NOMO-1 (cell line): Measurements from ENCODE around the gene SLC6A3.

Experiments used
- DNase-seq, 2 experiments: peaks; one replicate each; lab custom pipeline; 2025; ENCODE audit not compliant: unreplicated experiment in 2 of 2; lab: John Stamatoyannopoulos, UW

Gene SLC6A3

DNA sequence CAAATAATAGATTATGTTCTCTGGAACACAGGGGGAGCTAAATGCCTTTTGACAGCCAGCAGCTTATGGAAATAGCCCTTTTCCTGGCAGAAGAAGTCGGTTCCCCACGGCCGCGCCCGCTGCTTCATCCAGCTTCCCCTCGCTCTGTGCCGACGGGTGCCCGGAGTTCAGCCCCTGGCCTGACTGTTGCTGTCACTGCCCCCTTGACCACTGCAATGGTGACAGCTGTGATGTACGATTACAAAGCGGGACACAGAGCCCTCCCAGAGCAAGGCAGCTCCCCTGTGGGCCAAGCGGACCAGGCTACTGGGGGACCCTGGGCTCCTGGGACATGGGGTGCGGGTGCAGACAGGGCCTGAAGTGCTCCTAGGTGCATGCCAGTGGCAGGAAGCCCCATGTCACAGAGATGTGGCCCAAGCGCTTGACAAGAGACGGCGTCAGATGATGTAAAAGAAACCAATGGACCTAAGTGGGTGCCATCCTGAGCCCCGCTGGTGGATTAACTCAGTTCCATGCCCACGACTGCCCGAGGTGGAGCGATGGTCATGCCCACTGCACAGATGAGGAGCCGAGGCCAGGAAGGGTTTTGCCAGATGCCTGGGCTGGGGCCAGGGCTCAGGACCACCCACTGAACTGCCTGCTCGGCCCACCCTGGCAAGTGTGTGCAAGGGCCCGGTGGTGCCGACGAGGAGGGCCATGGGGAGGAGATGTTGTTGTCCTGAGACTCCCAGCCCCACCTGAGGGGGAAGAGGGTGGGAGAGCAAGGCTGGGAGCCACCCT, 87.1 kb downstream of the SLC6A3 start:
- DNase-seq = no peak

DNA sequence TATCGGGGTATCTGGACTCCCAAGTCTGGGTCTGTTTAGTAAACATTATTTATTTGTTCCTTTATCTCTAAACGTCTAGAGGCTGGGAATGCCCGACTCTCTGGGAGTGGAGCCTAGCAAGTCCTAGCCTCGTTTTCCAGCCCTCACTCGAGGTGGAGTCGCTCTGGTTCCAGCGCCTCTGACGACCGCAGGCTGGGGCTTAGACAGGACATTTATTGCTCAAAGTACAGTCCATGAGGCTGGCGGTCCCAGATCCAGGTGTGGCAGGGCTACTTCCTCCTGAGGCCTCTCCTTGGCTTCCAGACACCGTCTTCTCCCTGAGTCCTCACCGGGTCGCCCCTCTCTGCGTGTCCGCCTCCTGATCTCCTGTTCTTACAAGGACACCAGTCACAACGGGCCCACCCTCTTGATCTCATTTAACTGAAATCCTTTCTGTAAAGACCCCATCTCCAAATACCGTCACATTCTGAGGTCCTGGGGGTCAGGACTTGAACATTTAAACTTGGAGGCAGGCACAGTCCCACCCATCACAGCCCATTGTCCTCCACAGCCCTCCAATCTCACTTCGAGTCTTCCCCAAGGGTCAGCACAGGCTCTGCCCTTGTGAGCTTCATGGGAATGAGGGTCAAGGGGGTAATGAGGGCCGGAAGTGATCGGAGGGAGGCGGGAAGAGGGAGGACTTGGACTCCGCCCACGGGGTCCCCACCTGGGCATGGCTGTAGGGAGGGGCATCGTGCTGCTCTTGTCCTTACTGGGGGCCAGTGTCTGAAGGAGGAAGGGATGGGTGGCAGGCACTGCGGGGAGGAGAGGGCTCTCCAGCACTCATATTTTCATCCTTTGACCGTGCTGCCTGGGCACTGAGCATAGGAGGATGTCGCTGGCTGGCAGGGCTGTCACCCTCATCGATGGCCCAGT, 88.1 kb downstream of the SLC6A3 start:
- DNase-seq = no peak

DNA sequence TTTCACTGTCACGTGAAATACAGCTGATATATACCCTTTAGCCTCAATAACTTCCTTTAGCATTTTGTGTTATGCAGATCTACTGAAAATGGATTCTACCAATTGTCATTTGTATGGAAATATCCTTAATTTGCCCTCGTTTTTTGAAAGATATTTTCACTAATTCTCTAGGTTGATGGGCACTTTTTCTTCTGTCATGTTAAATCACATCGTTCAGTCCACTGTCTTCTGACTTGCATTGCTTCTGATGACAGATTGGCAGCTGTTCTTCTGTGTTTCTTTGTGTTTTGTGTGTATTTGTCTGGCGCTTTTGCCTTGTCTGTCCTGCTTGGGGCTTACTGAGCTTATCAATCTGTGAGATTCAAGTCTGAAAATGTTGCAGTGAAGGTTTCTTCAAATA, 90.7 kb downstream of the SLC6A3 start:
- DNase-seq = no peak

GRCh38 chr5:1352231-1353219, 92.7 kb downstream of the SLC6A3 start:
- DNase-seq = no peak

GRCh38 chr5:1351156-1351555, 94.1 kb downstream of the SLC6A3 start:
- DNase-seq = no peak

- DNase-seq = no peak
Observed at GRCh38 chr5:1349246-1349645, 96.0 kb downstream of the SLC6A3 start.

DNA sequence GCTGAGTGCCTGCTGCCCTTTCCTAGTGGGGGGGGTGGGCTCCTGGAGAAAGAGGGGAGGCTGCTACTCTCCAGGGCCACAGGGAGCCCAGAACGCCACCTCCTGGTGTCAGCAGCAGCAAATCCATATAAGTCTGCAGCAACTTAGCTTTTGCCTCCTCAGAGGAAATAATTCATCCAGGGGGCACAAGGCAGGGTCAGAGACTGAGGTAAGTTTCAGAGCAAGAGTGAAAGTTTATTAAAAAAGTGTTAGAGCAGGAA, 96.3 kb downstream of the SLC6A3 start:
- DNase-seq = no peak

- DNase-seq = peak; percentile 54 to 81
Observed at GRCh38 chr5:1347571-1347970, 97.7 kb downstream of the SLC6A3 start.

GRCh38 chr5:1346627-1347440, 98.4 kb downstream of the SLC6A3 start:
- DNase-seq = no peak

GRCh38 chr5:1345876-1346626, 99.2 kb downstream of the SLC6A3 start:
- DNase-seq = no peak

DNA sequence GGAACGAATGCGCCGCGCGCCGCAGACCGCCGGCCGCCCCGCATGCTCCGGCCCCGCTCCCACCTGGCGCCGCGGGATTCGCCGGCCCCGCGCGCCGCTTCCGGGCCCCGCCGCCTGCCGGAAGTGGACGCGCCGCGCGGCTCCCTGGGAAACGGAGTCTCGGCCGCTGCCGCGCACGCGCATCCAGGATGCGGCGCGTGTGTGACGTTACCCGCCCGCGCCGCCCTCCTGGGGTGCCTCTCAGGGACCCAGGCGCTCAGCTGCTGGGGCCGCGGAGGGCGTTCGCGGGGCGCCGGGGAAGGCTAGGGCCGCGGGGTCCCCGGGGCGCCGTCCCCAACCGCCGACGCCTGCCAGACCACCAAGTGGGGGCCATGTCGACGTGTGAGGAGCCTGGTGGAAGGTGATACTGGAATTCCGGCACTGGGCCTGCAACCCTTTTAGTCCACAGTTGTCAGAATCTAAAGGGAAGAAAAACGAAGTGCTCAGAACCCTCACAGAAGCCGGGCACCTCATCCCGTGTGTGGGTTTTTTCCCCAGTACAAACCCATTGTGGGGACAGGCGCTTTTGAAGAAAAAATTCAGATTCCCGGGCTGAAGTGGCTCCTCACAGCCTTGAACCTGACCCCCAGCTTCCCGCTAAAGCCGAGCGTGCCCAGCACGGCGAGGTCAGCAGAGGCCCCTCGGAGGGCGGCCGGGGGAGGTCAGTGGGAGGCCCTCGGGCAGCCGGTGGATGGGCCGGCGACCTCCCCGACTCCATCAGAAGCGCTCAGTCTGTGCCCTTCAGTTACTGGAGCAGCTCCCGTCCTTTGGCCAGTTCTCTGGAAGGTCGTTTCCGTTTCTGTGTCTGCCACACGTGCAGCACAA, 100.0 kb downstream of the SLC6A3 start, which contains the start of gene CLPTM1L:
Gene CLPTM1L (minus strand): TSS at position 125 of the 864 bp plus-strand sequence. CDS start 258 bp downstream, outside the sequence.
- peak; percentile 92 to 97 for DNase-seq

GRCh38 chr5:1343931-1344901, 101.0 kb downstream of the SLC6A3 start:
- peak in 1 of 2 experiments; percentile 28 for DNase-seq

DNA sequence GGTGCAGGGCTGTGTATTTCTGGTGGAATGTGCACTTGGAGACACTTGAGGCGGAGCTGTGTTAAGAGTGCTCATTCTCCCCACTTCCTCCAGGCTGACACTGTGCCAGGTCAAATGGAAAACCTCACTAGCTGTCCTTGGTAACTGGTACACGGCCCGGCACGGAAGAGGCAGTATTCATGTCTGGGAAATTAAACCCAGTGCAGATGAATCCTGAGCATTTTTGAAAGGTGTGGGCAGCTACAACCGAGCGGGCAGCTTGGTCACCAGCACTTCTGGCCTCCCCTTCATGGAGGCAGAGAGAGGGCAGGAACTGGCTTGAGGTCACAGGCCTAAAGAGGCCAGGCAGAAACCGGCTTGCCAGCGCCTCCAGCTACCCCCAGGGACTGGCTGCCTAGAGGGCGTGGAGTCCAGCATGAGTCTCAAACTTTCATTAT, 101.9 kb downstream of the SLC6A3 start:
- no peak for DNase-seq
